ENCODE data around the gene ONECUT2.

DNA sequence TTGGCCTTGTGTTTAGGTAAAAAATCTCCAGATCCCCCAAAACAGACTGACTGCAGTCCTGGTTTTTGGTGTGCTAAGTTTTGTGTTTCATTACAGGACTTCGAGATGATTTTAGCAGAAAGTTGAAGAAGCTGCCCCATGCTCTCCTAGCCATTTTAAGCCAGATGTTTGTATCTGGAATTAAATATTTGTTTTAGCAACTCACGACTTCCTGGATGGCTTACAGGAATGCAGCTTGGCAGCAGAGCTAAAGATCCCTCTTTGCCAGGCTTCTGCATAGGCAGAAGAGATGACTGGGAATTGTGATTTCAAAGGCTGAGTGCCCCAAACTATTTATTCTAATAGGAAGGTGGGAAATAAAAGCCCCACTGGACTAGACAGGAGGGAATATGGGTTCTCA, 31.1 kb downstream of the ONECUT2 start:
- TF ChIP-seq, protein P1, sequence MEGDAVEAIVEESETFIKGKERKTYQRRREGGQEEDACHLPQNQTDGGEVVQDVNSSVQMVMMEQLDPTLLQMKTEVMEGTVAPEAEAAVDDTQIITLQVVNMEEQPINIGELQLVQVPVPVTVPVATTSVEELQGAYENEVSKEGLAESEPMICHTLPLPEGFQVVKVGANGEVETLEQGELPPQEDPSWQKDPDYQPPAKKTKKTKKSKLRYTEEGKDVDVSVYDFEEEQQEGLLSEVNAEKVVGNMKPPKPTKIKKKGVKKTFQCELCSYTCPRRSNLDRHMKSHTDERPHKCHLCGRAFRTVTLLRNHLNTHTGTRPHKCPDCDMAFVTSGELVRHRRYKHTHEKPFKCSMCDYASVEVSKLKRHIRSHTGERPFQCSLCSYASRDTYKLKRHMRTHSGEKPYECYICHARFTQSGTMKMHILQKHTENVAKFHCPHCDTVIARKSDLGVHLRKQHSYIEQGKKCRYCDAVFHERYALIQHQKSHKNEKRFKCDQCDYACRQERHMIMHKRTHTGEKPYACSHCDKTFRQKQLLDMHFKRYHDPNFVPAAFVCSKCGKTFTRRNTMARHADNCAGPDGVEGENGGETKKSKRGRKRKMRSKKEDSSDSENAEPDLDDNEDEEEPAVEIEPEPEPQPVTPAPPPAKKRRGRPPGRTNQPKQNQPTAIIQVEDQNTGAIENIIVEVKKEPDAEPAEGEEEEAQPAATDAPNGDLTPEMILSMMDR (conservative IDR thresholded peaks at IDR 0.05; ENCODE audit: low read depth in 2 of 2): no peak
- no peak for TF ChIP-seq EZH2 (IDR thresholded peaks at IDR 0.05; ENCODE audit: low read depth, unreplicated experiment)
- TF ChIP-seq CREB1 (CRISPR knock-in tag; IDR thresholded peaks at IDR 0.05; ENCODE audit: low read depth): no peak
- TF ChIP-seq POLR2AphosphoS5 (IDR thresholded peaks at IDR 0.05; ENCODE audit: low read depth): no peak
- TF ChIP-seq EZH2phosphoT487 (IDR thresholded peaks at IDR 0.05; ENCODE audit: unreplicated experiment): no peak
- TF ChIP-seq STAT1 (IDR thresholded peaks at IDR 0.05; ENCODE audit: unreplicated experiment): no peak
- TF ChIP-seq, protein P2, sequence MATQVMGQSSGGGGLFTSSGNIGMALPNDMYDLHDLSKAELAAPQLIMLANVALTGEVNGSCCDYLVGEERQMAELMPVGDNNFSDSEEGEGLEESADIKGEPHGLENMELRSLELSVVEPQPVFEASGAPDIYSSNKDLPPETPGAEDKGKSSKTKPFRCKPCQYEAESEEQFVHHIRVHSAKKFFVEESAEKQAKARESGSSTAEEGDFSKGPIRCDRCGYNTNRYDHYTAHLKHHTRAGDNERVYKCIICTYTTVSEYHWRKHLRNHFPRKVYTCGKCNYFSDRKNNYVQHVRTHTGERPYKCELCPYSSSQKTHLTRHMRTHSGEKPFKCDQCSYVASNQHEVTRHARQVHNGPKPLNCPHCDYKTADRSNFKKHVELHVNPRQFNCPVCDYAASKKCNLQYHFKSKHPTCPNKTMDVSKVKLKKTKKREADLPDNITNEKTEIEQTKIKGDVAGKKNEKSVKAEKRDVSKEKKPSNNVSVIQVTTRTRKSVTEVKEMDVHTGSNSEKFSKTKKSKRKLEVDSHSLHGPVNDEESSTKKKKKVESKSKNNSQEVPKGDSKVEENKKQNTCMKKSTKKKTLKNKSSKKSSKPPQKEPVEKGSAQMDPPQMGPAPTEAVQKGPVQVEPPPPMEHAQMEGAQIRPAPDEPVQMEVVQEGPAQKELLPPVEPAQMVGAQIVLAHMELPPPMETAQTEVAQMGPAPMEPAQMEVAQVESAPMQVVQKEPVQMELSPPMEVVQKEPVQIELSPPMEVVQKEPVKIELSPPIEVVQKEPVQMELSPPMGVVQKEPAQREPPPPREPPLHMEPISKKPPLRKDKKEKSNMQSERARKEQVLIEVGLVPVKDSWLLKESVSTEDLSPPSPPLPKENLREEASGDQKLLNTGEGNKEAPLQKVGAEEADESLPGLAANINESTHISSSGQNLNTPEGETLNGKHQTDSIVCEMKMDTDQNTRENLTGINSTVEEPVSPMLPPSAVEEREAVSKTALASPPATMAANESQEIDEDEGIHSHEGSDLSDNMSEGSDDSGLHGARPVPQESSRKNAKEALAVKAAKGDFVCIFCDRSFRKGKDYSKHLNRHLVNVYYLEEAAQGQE (IDR thresholded peaks at IDR 0.05; ENCODE audit: unreplicated experiment): no peak
- no peak for TF ChIP-seq JUNB (IDR thresholded peaks at IDR 0.05; ENCODE audit: unreplicated experiment)
- TF ChIP-seq, protein P3, sequence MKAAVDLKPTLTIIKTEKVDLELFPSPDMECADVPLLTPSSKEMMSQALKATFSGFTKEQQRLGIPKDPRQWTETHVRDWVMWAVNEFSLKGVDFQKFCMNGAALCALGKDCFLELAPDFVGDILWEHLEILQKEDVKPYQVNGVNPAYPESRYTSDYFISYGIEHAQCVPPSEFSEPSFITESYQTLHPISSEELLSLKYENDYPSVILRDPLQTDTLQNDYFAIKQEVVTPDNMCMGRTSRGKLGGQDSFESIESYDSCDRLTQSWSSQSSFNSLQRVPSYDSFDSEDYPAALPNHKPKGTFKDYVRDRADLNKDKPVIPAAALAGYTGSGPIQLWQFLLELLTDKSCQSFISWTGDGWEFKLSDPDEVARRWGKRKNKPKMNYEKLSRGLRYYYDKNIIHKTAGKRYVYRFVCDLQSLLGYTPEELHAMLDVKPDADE (IDR thresholded peaks at IDR 0.05): no peak
- TF ChIP-seq NANOG (IDR thresholded peaks at IDR 0.05; ENCODE audit: borderline replicate concordance): no peak
